WERI-Rb-1 (cell line): ENCODE results near the gene PLEKHD1.

Source experiments
- DNase-seq: peaks from one replicate; pipeline ENCODE4 v3.0.0-alpha.2; 2020
- H3K27ac ChIP-seq: fragments of 250-450 bp; sonication (Bioruptor Pico); 2 replicates; pipeline ENCODE4 v1.5.1; 2020; ENCODE audit warnings: mild to moderate bottlenecking, moderate library complexity
- H3K27me3 ChIP-seq: fragments of 250-450 bp; sonication (Bioruptor Pico); 2 replicates; pipeline ENCODE4 v1.5.1; 2021; ENCODE audit warnings: mild to moderate bottlenecking, low read depth, moderate library complexity; ENCODE audit not compliant: insufficient read depth, severe bottlenecking
- H3K36me3 ChIP-seq: fragments of 250-450 bp; sonication (Bioruptor Pico); 2 replicates; pipeline ENCODE4 v1.5.1; 2020; ENCODE audit warnings: mild to moderate bottlenecking, moderate library complexity
- H3K4me3 ChIP-seq: 2 replicates; pipeline ENCODE4 v1.5.1; 2011; ENCODE audit warnings: low read depth, mild to moderate bottlenecking, control low read depth, low read length
- H3K9me3 ChIP-seq: fragments of 250-450 bp; sonication (Bioruptor Pico); 2 replicates; pipeline ENCODE4 v1.5.1; 2021; ENCODE audit warnings: mild to moderate bottlenecking, moderate library complexity; ENCODE audit not compliant: severe bottlenecking
- CTCF ChIP-seq: IDR thresholded peaks from 2 replicates; pipeline ENCODE4 v1.5.1; 2011; ENCODE audit warnings: low read depth, mild to moderate bottlenecking, control low read depth, inconsistent platforms, low read length

Gene PLEKHD1

GRCh38 chr14:69535230-69535848 lies 50.8 kb downstream of the PLEKHD1 start:
- peak; percentile 88 for TF ChIP-seq CTCF
- no peak overlapping the region for H3K27ac ChIP-seq
- H3K27me3 ChIP-seq, result peaks cover 26% of the 10 kb centered on the region
- no peaks in the 10 kb centered on the region for H3K36me3 ChIP-seq
- H3K4me3 ChIP-seq, result no peak overlapping the region
- DNase-seq, result peak; percentile 78
- H3K9me3 ChIP-seq, result no peaks in the 10 kb centered on the region

- Histone ChIP-seq H3K27ac (no peak overlapping the region), H3K27me3 (peaks cover 30% of the 10 kb centered on the region), H3K4me3 (no peak overlapping the region), H3K9me3 (no peaks in the 10 kb centered on the region), H3K36me3 (no peaks in the 10 kb centered on the region)
- no peak for DNase-seq
- no peak for TF ChIP-seq CTCF
Measured at GRCh38 chr14:69536971-69537370, 52.4 kb downstream of the PLEKHD1 start.

GRCh38 chr14:69537900-69538299 lies 53.4 kb downstream of the PLEKHD1 start:
- no peak for DNase-seq
- Histone ChIP-seq H3K36me3 (no peaks in the 10 kb centered on the region), H3K4me3 (no peak overlapping the region), H3K9me3 (no peaks in the 10 kb centered on the region), H3K27ac (no peak overlapping the region), H3K27me3 (peaks cover 30% of the 10 kb centered on the region)
- no peak for TF ChIP-seq CTCF

- peaks cover 30% of the 10 kb centered on the region for H3K27me3 ChIP-seq
- no peak for TF ChIP-seq CTCF
- H3K36me3 ChIP-seq, result no peaks in the 10 kb centered on the region
- no peaks in the 10 kb centered on the region for H3K9me3 ChIP-seq
- DNase-seq, result no peak
- no peak overlapping the region for H3K4me3 ChIP-seq
- H3K27ac ChIP-seq, result no peak overlapping the region
Measured at GRCh38 chr14:69538766-69539165, 54.2 kb downstream of the PLEKHD1 start.

GRCh38 chr14:69539631-69540410 lies 55.3 kb downstream of the PLEKHD1 start:
- H3K27me3 ChIP-seq, result peaks cover 30% of the 10 kb centered on the region
- no peak for TF ChIP-seq CTCF
- H3K4me3 ChIP-seq, result no peak overlapping the region
- no peaks in the 10 kb centered on the region for H3K36me3 ChIP-seq
- H3K27ac ChIP-seq, result no peak overlapping the region
- no peak for DNase-seq
- H3K9me3 ChIP-seq, result no peaks in the 10 kb centered on the region
